Central memory CD8-positive, alpha-beta T cell (primary cell): ENCODE results near the gene HOXC6.
A peak's percentile ranks its signal among the peaks of the same experiment; 100 is the strongest.

ENCODE experiments used
- ATAC-seq: fragments of 150-1000 bp; cut with Tn5 transposase; replicated peaks from 2 replicates; pipeline ENCODE4 v1.10.0; 2022; ENCODE audit warnings: mild to moderate bottlenecking, moderate FRiP score, moderate number of reproducible peaks; ENCODE audit not compliant: poor library complexity, severe bottlenecking; ENCODE audit errors: extremely low read depth
- DNase-seq, 2 donors: peaks; one replicate each; pipeline ENCODE4 v3.0.0; 2021; ENCODE audit warnings: low spot score in 2 of 2
- H3K27ac Mint-ChIP-seq: one replicate; pipeline ENCODE4 v1.8.0; 2022; ENCODE audit warnings: low read depth, mild to moderate bottlenecking, moderate library complexity, mixed read lengths
- H3K27me3 Mint-ChIP-seq: one replicate; pipeline ENCODE4 v1.8.0; 2022; ENCODE audit warnings: mixed read lengths
- H3K36me3 Mint-ChIP-seq: one replicate; pipeline ENCODE4 v1.8.0; 2022; ENCODE audit warnings: mild to moderate bottlenecking, moderate library complexity, mixed read lengths; ENCODE audit not compliant: insufficient read depth
- H3K4me1 Mint-ChIP-seq: one replicate; pipeline ENCODE4 v1.8.0; 2022; ENCODE audit warnings: mixed read lengths
- H3K4me3 Mint-ChIP-seq: one replicate; pipeline ENCODE4 v1.8.0; 2022; ENCODE audit warnings: mild to moderate bottlenecking, moderate library complexity, mixed read lengths
- H3K9me3 Mint-ChIP-seq: one replicate; pipeline ENCODE4 v1.8.0; 2022; ENCODE audit warnings: mixed read lengths

Gene HOXC6

DNA sequence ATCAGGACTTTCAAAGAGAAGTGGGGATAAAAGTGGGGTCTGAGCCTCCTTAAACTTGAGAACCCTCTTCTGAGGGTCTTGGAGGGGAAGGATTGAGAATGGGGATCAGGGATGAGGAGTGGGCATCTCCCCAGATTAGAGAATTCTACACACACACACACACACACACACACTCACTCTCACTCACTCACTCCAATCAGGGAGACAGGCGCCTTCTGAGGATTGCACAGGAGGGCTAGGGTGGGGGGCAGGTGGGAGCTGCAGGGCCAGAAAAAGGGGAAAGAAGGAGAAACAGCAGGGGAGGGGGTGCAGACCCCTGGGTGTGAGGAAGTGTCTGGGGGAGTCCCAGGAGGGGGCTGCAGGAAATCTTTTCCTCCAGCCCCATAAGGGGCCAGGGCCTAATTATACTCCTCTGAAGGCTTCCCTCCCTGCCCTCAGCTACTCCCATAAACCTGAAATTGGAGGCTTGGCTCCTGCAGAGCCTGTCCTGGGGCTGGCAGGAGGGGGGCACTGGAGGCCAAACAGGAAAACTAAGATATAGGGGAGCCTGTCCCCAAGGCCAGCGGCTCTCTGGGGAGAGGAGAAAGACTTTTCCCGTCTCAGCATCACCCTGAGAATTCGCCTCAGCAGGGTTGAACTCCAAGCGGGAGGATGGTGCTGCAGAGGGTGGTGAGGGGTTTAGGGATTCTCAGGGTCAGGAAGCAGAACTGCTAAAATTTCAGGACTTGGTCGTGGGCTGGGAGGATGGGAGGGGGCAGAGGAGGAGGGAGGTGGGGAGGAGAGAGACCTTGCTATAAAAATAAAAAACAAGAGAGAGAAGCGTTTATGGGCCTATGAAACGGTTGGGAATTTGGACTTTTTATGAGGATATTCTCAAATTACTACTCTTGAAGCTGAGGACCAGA lies 26.7 kb upstream of the HOXC6 start:
- peaks cover 100% of the 10 kb centered on the region for H3K27me3 Mint-ChIP-seq
- peaks cover 20% of the 10 kb centered on the region for H3K36me3 Mint-ChIP-seq
- H3K27ac Mint-ChIP-seq = no peak overlapping the region

DNA sequence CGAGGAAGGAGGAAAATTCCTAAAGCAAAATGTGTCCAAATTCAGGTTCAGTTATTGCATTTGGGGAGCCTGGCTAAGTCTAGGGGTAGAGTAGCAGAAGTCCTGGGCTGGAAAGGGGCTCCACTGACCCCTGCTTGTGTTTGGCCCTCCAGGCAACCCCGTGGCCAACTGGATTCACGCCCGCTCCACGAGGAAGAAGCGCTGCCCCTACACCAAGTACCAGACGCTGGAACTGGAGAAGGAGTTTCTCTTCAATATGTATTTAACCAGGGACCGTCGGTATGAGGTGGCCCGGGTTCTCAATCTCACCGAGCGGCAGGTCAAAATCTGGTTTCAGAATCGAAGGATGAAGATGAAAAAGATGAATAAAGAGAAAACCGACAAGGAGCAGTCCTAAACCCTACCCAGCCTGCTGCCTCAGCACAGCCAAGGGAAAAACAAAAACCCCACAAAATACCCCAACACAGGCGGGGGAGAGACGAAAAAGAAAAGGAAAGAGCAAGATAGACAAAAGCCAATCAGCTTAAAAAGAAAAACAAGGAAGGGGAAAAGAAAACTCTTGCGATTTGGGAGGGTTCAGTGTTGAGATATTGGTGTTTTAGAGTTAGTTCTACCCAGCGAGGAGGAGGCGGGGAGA lies 25.8 kb upstream of the HOXC6 start:
- H3K4me1 Mint-ChIP-seq = peaks cover 27% of the 10 kb centered on the region
- DNase-seq (no peak), ATAC-seq (no peak)
- H3K36me3 Mint-ChIP-seq = peaks cover 20% of the 10 kb centered on the region
- H3K27ac Mint-ChIP-seq = no peak overlapping the region
- H3K4me3 Mint-ChIP-seq = no peak overlapping the region
- peaks cover 100% of the 10 kb centered on the region for H3K27me3 Mint-ChIP-seq
- no peaks in the 10 kb centered on the region for H3K9me3 Mint-ChIP-seq

More for the DNA sequence above, 26.7 kb upstream of the HOXC6 start:
- ATAC-seq (no peak), DNase-seq (no peak)
- H3K9me3 Mint-ChIP-seq = no peaks in the 10 kb centered on the region
- H3K4me3 Mint-ChIP-seq = no peak overlapping the region
- H3K4me1 Mint-ChIP-seq = peaks cover 29% of the 10 kb centered on the region

DNA sequence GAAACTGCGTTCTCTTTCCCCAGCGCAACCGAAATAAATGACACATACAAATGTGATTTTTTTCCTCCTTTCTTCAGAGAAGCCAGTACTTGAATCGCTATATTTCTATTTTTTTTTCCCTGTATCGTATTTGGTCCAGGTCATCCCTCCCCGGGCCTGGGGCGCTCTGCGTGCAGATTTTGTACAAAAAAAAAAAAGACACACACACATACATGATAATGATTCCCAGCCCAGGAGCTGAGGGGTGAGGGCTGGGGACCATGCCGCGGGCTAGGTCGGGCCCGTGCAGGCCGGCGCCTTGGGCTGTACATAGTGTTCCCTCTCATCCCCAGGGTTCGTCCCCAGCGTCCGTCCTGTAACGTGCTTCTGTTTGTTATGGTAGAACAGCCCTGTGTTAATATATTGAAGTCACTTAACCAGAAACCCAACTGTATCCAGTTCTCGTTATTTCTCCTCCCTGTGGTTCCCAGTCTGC lies 25.3 kb upstream of the HOXC6 start:
- peaks cover 100% of the 10 kb centered on the region for H3K27me3 Mint-ChIP-seq
- H3K4me1 Mint-ChIP-seq = peaks cover 23% of the 10 kb centered on the region
- H3K36me3 Mint-ChIP-seq = peaks cover 20% of the 10 kb centered on the region
- no peaks in the 10 kb centered on the region for H3K9me3 Mint-ChIP-seq
- no peak overlapping the region for H3K27ac Mint-ChIP-seq
- DNase-seq (no peak), ATAC-seq (no peak)
- no peak overlapping the region for H3K4me3 Mint-ChIP-seq

DNA sequence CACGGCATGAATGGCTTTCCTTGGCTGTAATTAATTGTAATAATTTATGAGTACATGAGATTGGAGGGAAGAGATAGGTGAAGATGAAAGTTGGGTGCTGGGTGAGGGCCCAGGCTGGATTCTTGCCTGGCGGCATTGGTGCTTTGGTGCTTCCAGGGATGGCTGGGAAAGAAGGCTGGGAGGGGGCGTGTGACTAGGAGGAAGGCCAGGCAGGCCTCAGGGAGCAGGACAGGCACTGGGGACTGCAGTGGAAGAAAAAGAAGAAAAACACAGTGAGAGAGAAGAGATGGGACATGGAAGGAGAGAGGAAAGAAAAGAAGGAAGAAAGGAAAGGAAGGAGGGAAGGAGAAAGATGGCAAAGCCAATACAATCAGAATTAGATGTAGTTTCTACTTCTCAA lies 24.6 kb upstream of the HOXC6 start:
- Mint-ChIP-seq H3K27me3 (peaks cover 100% of the 10 kb centered on the region), H3K9me3 (no peaks in the 10 kb centered on the region), H3K27ac (no peak overlapping the region), H3K36me3 (peaks cover 23% of the 10 kb centered on the region), H3K4me3 (no peak overlapping the region), H3K4me1 (peaks cover 24% of the 10 kb centered on the region)
- no peak for ATAC-seq
- no peak for DNase-seq

DNA sequence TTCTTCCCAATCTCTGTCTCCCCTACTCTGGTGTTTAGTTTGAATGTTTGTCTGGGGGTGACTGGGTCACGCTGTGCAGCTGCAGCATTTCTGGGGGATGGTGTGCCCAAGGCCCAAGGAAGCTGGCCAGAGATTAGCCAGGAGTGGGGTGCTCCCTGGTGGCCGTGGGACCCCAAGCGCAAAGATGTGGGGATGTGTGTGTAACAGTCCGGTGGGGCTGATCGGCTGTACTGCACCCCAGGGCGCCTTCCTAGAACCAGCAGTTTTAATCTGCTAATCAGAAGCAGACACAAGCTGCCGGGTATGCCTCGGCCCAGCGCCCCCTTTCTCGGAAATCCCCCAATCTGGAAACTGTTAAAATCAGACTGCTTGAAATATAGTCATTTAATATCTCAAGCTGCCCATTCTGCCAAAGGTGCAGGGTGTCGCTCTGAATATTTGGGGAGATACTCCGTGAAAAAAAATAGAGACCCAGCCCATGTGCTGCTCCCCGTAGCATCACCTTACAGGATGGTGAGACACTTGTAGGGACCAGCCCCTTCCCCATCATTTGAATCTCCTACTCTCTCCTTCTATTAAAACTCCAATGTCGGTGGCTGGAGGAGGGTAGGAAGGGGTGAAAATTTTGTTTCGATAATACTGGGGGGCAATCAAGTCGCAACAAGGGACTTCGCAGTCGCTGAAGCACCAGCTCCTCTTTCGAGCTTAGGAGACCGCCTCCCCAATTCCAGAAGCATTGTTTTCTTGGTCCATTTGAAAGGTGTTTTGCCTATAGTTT lies 24.0 kb upstream of the HOXC6 start:
- DNase-seq (no peak), ATAC-seq (no peak)
- no peak overlapping the region for H3K4me3 Mint-ChIP-seq
- no peaks in the 10 kb centered on the region for H3K9me3 Mint-ChIP-seq
- peaks cover 100% of the 10 kb centered on the region for H3K27me3 Mint-ChIP-seq
- H3K36me3 Mint-ChIP-seq = peaks cover 27% of the 10 kb centered on the region
- no peak overlapping the region for H3K27ac Mint-ChIP-seq
- peaks cover 30% of the 10 kb centered on the region for H3K4me1 Mint-ChIP-seq

DNA sequence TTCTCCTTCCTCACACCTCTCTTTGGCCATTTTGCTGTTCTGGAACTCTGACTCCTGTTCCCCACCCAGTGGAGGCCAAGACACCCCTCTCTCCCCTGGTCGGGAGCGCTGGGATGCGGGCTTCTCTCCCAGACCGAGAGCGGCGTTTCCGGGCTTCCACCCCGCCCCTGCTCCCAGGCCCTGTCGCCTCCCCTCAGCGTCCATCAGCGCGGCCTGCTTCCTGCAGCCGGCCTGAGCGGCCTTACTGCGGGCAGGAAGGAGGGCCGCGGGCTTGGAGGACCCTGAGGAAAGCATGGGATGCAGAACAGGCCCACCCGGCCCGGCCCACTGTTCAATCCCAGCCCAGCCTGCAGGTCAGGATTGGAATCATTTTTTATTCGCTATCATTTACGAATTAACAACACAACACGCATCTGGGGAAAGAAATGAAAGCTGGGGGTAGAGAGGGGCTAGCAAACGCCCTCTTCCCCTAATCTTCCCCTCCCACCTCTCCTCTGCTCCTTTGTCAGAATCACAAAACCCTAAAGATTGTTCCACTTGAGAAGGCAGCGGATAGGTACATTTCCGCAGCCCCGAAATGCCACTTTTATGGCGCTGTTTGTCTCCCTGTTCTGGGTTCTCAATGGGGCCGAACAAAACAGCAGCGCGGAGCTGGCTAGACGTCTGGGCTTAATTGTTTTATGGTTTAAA lies 23.3 kb upstream of the HOXC6 start:
- ATAC-seq (no peak), DNase-seq (no peak)
- Mint-ChIP-seq H3K27me3 (peaks cover 100% of the 10 kb centered on the region), H3K4me1 (peaks cover 32% of the 10 kb centered on the region), H3K27ac (no peak overlapping the region), H3K9me3 (no peaks in the 10 kb centered on the region), H3K4me3 (no peak overlapping the region), H3K36me3 (peaks cover 25% of the 10 kb centered on the region)

DNA sequence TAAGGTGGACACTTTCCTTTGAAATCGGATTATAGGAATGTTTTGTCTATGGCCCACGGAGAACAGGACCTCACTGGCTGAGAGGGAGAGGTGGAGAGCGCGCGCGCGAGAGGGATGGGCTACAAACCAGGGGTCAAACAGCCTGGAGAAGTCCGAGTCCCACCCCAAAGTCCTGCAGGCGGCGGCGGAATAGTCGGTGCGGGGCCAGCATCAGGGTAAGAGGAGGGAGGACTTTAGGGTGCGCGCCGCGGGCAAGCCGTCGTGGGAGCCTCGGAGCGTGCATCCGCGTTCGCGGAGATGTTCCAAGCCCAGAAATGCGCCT lies 22.7 kb upstream of the HOXC6 start:
- no peak overlapping the region for H3K27ac Mint-ChIP-seq
- H3K4me3 Mint-ChIP-seq = no peak overlapping the region
- peaks cover 25% of the 10 kb centered on the region for H3K36me3 Mint-ChIP-seq
- ATAC-seq (no peak), DNase-seq (no peak)
- peaks cover 32% of the 10 kb centered on the region for H3K4me1 Mint-ChIP-seq
- H3K9me3 Mint-ChIP-seq = no peaks in the 10 kb centered on the region
- H3K27me3 Mint-ChIP-seq = peaks cover 100% of the 10 kb centered on the region

DNA sequence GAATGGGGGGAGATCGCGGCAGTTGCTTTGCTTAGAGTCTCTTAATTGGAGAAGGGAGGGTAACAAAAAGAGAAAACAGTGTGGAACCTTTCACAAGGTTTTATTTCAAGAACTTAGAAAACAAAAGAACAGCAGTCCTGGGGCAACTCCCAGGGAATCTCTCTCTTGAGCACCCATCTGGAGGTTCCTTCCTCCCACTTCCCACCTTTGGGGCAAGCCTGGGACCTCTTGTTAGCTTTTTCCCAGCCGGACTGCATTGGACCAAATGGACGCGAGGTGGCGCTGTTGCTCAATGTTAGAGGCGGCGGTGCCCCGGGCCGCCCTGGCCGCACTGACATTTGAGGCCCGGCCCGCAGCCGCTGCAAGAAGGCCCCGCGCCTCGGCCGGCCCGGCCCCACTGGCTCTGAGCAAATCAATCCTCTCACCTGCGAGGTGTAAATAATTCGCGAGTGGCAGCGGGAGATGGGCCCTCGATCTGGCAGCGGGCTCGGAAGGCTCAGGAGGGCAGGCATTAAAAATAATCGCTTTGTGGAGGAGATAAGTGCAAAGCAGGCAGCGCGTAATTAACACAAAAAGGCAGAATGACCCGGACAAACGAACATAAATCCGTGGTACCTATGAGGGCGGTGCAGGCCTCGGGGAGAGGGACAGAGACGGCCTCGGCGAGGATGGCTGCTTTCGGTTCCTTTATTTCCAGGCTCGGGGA lies 22.2 kb upstream of the HOXC6 start:
- H3K4me3 Mint-ChIP-seq = peak overlapping the region; percentile 77
- H3K27ac Mint-ChIP-seq = peak overlapping the region; percentile 32
- peaks cover 25% of the 10 kb centered on the region for H3K36me3 Mint-ChIP-seq
- H3K4me1 Mint-ChIP-seq = peaks cover 35% of the 10 kb centered on the region
- ATAC-seq (peak; percentile 70), DNase-seq (peak; percentile 76 to 92)
- no peaks in the 10 kb centered on the region for H3K9me3 Mint-ChIP-seq
- peaks cover 100% of the 10 kb centered on the region for H3K27me3 Mint-ChIP-seq

DNA sequence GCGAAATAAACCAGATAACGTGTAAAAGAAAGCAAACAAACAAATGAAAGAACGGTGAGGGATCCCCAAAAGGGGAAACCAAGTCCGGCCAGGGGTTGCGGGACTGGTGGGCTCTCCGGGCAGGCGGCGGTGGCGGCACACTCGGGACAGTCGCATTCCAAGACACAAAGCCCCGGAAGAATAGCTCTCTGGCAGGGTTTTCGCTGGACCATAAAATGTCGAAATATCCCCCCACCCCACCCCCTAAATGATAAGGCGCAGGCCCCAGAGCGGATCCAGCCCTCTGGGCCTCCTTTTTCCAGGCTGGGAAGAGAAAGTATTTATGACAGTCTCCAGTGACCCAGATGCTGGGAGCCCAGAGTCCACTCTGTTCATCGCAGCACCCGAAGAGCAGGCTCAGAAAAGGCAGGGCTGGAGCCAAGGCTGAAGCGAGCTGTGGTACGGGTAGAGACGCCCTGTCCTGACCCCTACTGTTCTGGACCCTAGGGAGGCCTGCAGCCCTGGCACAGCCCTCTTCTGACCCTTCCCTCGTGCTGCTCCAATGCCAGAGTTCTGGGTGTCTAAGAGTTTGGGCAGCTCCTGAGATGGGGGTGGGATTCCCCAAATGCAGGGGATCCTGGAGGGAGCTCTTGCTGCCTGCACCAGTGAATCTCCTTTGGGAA lies 21.6 kb upstream of the HOXC6 start:
- H3K27ac Mint-ChIP-seq = peak overlapping the region; percentile 32
- no peak for DNase-seq
- peaks cover 20% of the 10 kb centered on the region for H3K36me3 Mint-ChIP-seq
- H3K9me3 Mint-ChIP-seq = no peaks in the 10 kb centered on the region
- H3K27me3 Mint-ChIP-seq = peaks cover 100% of the 10 kb centered on the region
- H3K4me1 Mint-ChIP-seq = peaks cover 42% of the 10 kb centered on the region
- peak overlapping the region; percentile 77 for H3K4me3 Mint-ChIP-seq
- no peak for ATAC-seq

DNA sequence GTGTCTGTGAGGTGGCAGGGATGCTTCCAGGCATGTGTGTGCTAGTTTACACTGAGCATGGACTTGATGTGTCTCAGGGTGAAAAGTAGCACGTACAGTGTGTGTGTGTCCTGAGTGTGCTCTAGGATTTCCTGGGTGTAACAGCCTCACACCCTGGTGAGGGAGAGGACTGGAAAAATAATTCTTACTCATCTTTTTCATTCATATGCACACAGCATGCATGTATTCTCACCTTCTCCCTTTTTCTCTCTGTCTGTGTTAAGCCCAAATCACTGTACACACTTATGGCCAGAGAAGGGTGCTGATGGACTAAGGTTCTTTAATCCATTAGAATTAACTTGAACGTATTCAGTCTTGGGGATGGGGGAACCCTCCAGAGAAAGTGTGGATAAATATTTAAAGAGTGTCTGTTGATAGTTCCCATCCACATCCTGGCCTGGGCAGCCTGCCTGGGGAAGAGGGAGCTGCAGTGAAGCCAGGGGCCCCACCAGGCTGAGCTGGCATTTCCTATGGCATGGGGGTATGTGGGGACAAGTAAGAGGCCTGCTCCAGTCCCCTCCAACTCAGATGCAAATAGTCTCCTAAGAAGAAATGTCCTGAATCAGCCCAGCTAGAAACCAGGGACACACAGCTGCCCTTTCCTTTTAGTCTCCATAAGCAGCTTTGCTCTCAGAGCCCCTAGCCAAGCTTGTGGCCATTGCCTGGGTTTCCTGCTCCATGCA lies 20.5 kb upstream of the HOXC6 start:
- peaks cover 40% of the 10 kb centered on the region for H3K4me1 Mint-ChIP-seq
- DNase-seq = no peak

DNA sequence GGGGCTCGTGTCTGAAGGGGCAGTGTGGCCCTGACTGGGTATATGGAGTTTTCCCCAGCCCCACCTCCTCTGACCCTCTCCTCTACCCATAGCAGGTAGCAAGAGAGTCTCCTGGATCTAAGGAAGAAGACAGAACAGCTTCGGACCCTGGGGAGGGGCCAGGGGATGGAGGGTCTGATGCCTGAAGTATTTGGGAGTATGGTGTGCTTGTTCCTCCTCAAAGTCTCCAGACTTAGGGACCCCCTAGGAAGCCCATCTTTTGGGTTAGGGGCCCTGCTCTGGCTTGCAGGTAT lies 20.0 kb upstream of the HOXC6 start:
- no peak for ATAC-seq
- H3K4me3 Mint-ChIP-seq = peak overlapping the region; percentile 68

More for the DNA sequence above, 20.5 kb upstream of the HOXC6 start:
- peak overlapping the region; percentile 68 for H3K4me3 Mint-ChIP-seq
- H3K36me3 Mint-ChIP-seq = peaks cover 20% of the 10 kb centered on the region
- no peak overlapping the region for H3K27ac Mint-ChIP-seq
- no peak for ATAC-seq
- peaks cover 100% of the 10 kb centered on the region for H3K27me3 Mint-ChIP-seq
- no peaks in the 10 kb centered on the region for H3K9me3 Mint-ChIP-seq

More for the DNA sequence above, 20.0 kb upstream of the HOXC6 start:
- Mint-ChIP-seq H3K9me3 (no peaks in the 10 kb centered on the region), H3K4me1 (peaks cover 40% of the 10 kb centered on the region), H3K27me3 (peaks cover 100% of the 10 kb centered on the region), H3K27ac (no peak overlapping the region), H3K36me3 (peaks cover 20% of the 10 kb centered on the region)
- no peak for DNase-seq
